ENCODE results near the gene DOHH.
A peak's percentile ranks its signal among the peaks of the same experiment; 100 is the strongest.

DNA sequence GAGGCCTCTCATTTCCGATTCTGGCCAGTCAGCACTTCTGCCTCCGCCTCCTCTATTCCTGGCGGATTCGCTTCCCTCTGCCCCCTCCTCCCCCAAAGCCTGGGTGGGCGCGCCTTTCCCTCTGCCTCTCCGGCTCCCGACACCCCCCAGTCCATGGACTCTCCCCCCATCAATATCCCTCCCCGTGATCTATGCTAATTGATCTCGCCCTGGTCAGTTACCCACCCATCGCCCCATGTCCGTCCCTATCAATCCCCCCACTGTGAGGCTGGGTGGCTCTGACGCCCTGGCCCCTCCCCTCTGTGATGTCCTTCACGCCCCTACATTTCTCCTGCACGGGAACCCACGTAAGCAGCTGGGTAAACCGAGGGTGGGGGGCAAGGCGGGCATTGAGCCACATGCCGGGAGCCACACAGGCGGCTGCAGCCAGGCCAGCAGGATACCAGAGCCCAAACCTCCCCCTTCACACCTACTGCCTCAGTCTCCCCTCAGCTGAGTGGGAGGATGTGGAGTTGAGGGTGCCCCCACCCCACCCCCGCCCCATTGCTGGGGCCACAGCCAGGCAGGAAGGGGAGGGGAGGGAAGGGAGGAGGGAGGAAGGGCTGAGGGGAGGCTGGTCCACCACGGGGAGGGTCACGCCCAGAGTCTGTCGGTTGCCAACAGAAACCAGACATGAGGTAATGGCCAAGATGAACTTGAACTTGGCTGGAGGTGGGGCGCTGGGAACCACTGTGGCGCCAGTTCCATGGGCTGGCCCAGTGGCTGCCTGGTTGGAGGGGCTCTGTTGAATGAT lies 41.2 kb downstream of the DOHH start:
- TF ChIP-seq CTCF (IDR thresholded peaks at IDR 0.05) (no peak), POLR2A (IDR thresholded peaks at IDR 0.05) (no peak), EP300 (IDR thresholded peaks at IDR 0.05) (peak; percentile 26), POLR2AphosphoS5 (IDR thresholded peaks at IDR 0.05) (peak; percentile 71)

All from gastroesophageal sphincter (tissue), 3 donors.